GM19240 (cell line): ENCODE data around the gene RNF181.
"Not testable (repeated sequence)": the region's sequence is repeated elsewhere in the genome, so short reads cannot be mapped to it uniquely, and the experiment has no call there.

Source experiments
- DNase-seq: peaks from one replicate; pipeline ENCODE4 v3.0.0; 2011; ENCODE audit warnings: low spot score; ENCODE audit not compliant: insufficient read length

Gene RNF181

GRCh38 chr2:85595301-85596025 is at the start of gene RNF181:
Gene RNF181, plus strand, starts transcription at chr2:85595745. Its CDS starts 19 bp downstream, at chr2:85595764.
- DNase-seq = peak; percentile 97

GRCh38 chr2:85545780-85546240 is 49.7 kb upstream of the RNF181 start:
- no peak for DNase-seq

- no peak for DNase-seq
Measured at GRCh38 chr2:85547089-85547858, 48.3 kb upstream of the RNF181 start.

GRCh38 chr2:85547859-85548607 is 47.5 kb upstream of the RNF181 start:
- DNase-seq = no peak

- DNase-seq = no peak
Measured at GRCh38 chr2:85548608-85548900, 47.0 kb upstream of the RNF181 start.

- DNase-seq = no peak
Measured at GRCh38 chr2:85549095-85549494, 46.5 kb upstream of the RNF181 start.

- no peak for DNase-seq
Measured at GRCh38 chr2:85549826-85550225, 45.7 kb upstream of the RNF181 start.

GRCh38 chr2:85550486-85550885 is 45.1 kb upstream of the RNF181 start:
- no peak for DNase-seq

- DNase-seq = no peak
Measured at GRCh38 chr2:85551698-85552678, 43.6 kb upstream of the RNF181 start.

- no peak for DNase-seq
Measured at GRCh38 chr2:85553184-85553583, 42.4 kb upstream of the RNF181 start.

GRCh38 chr2:85554980-85555612 is 40.4 kb upstream of the RNF181 start:
- no peak for DNase-seq

GRCh38 chr2:85557130-85557529 is 38.4 kb upstream of the RNF181 start:
- no peak for DNase-seq

GRCh38 chr2:85558160-85558559 is 37.4 kb upstream of the RNF181 start:
- no peak for DNase-seq

- DNase-seq = not testable (repeated sequence)
Measured at GRCh38 chr2:85560403-85560726, 35.2 kb upstream of the RNF181 start.

- DNase-seq = no peak
Measured at GRCh38 chr2:85560812-85561279, 34.7 kb upstream of the RNF181 start.

GRCh38 chr2:85561280-85562212 is 34.0 kb upstream of the RNF181 start, which contains the start of gene GGCX:
Gene GGCX, minus strand, starts transcription at chr2:85561493. Its CDS starts 65 bp downstream, at chr2:85561428.
- peak; percentile 78 for DNase-seq

- no peak for DNase-seq
Measured at GRCh38 chr2:85564144-85564563, 31.4 kb upstream of the RNF181 start.

GRCh38 chr2:85566265-85566664 is 29.3 kb upstream of the RNF181 start:
- no peak for DNase-seq

GRCh38 chr2:85575739-85576138 is 19.8 kb upstream of the RNF181 start:
- DNase-seq = no peak
